ENCODE measurements around the gene FAM83F.

- TF ChIP-seq CTCF (IDR thresholded peaks at IDR 0.05; ENCODE audit: insufficient read depth, low read length, poor library complexity, severe bottlenecking) (no peak), EZH2phosphoT487 (conservative IDR thresholded peaks at IDR 0.05; ENCODE audit: low read length) (no peak)
These were observed 86.9 kb downstream of the FAM83F start for GRCh38 chr22:40081662-40082061.
